Endometrial microvascular endothelial cells (primary cell): ENCODE measurements around the gene CORO7. TPM values are rescaled to one million over a fixed set of nuclear protein-coding genes. Genes with fewer than 3 reads are reported as not detected.

Experiments
- in situ Hi-C: cut with HindIII; loops from 2 replicates; pipeline ENCODE4 v1.10.0; 2017; ENCODE audit warnings: low sequenced_read_pairs, low pct_unique_long_range_greater_than_20kb; ENCODE audit errors: inconsistent ontology term
- total RNA-seq: library from RNA; depleted of rRNA; stranded (reverse); fragments of >200 nt; gene quantifications from one replicate; pipeline ENCODE4 v1.2.3, GENCODE V29; 2015; ENCODE audit errors: inconsistent ontology term

The CORO7 gene
- total RNA-seq, 1 donor from 2014 or later = 28.6 TPM

GRCh38 chr16:4431023-4431422 lies 14.6 kb upstream of the CORO7 start:
- in situ Hi-C loops = no loop called here

DNA sequence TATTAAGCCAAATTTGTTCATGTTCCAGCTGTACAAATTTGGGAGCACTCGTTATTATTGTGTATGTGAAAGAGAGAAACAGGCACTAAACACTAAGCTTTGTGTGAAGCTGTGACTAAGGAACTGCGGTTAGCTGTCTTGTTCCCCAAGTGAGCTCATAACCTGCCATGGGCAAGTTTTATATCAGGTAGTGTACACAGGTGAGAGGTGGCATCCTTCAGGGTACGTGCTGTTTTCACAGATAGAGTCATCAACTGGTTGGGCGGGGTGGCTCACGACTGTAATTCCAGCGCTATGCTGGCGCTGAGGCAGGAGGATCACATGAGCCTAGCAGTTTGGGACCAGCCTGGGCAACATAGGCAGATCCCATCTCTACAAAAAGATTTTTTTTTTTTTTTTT lies 12.1 kb upstream of the CORO7 start:
- in situ Hi-C loops = no loop called here

DNA sequence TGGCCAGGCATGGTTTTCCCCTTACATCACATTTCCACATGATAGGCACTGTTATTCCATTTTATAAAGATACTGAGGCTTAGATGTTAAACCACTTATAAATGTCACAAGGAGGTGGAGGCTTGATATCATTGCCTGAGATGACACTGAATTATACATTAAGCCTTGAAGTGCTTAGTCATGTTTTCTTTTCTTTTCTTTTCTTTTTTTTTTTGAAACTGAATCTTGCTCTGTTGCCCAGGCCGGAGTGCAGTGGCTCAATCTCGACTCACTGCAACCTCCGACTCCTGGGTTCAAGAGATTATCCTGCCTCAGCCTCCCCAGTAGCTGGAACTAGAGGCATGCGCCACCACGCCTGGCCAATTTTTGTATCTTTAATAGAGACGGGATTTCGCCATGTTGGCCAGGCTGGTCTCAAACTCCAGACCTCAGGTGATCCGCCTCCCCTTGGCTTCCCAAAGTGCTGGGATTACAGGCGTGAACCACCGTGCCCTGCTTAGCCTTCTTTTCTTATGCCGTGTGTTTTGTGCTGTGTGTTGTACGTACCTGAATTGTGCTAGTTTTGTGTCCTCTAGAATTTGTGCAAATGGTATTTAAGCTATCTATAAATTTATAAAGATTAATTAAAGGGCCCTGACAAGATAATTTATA lies 10.5 kb upstream of the CORO7 start:
- in situ Hi-C loops = no loop called here

- in situ Hi-C loops = no loop called here
These were observed 9.8 kb upstream of the CORO7 start for GRCh38 chr16:4426021-4426684.

DNA sequence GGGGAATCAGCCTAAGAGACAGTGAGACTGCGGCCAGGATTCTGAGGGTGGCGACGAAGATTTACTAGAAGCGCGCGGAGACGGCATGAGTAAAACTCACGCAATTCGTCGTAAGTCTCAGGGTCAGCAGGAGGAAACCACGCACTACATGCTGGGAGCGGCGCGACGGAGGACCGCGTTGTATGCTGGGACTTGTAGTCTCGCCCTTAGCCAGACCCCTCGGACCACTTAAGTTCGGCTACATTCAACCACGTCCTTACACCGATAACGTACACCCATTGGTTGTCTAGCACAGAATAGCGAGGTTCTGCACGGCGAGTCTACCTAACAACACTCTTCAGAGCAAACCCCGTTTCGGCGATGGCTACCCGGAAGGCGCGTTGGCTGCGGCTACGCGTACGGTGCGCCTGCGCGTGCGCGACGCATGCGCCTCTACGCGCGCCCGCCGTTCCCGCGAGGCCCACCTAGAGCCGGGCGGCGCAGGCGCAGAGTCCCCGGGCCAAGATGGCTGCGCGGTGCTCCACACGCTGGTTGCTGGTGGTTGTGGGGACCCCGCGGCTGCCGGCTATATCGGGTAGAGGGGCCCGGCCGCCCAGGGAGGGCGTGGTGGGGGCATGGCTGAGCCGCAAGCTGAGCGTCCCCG lies 9.1 kb upstream of the CORO7 start, which contains the start of gene DNAJA3:
TSS of gene DNAJA3 (plus strand) at position 491 of the 643 bp plus-strand sequence. CDS start at position 505, 14 bp downstream.
- in situ Hi-C loops = no loop called here

GRCh38 chr16:4420505-4421105 lies 4.2 kb upstream of the CORO7 start:
- in situ Hi-C loops = no loop called here

GRCh38 chr16:4419402-4419959 lies 3.1 kb upstream of the CORO7 start:
- in situ Hi-C loops = no loop called here

- in situ Hi-C loops = no loop called here
These were observed 727 bp downstream of the CORO7 start for GRCh38 chr16:4415538-4416199.

DNA sequence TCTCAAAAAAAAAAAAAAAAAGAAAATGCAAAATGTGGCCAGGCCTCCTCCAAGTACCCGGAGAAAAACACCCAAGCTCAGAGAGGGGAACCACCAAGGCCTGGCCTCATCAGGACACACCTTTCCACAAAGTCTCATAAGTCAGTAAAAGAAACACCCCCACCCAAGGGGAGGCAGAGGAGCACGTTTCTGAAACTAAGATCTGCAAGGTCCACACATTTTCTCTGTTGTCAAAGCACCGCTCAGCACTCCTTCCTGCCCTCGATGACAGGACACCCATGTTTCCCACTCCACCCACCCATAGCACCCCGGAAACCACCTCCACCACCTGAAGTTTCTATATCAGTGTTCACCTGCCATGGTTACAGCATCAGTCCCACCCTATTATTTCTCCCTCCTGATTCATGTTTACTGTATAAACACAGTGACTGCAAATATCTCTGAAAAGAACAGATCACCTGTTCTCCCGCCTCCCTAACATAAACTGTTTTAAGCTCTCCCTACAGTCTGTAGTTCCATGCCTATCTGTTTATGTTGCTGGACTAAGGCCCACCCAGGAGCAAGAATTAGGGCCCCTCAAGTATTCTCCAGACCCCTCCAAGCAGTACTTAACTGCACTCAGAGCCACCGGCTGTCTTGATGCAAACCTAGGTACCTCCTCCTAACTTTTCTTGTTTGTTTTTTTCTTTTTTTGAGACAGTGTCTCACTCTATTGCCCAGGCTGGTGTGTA lies 2.0 kb downstream of the CORO7 start:
- in situ Hi-C loops = no loop called here

DNA sequence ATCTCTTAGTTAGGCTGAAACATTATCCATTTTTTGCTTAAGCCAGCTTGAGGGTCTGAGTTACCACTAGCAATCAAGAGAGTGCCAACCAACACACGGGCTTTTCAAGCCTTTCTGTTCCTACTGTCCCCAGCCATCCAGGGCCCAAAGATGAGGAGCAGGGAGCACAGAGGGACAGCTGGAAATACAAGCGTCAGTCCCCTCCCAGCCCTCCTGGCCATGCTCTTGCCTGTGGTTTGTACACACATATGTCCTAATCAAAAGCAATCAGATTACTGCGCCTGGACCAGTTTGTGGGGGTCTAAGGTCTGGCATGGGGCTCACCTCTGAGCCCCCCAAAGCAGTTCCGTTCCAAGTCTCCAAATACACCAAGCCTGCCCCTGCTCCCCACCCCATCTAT lies 3.5 kb downstream of the CORO7 start:
- in situ Hi-C loops = no loop called here

- in situ Hi-C loops = no loop called here
These were observed 4.2 kb downstream of the CORO7 start for GRCh38 chr16:4412159-4412558.

GRCh38 chr16:4411684-4412083 lies 4.7 kb downstream of the CORO7 start:
- in situ Hi-C loops = no loop called here

- in situ Hi-C loops = no loop called here
These were observed 5.9 kb downstream of the CORO7 start for GRCh38 chr16:4410335-4411075.

DNA sequence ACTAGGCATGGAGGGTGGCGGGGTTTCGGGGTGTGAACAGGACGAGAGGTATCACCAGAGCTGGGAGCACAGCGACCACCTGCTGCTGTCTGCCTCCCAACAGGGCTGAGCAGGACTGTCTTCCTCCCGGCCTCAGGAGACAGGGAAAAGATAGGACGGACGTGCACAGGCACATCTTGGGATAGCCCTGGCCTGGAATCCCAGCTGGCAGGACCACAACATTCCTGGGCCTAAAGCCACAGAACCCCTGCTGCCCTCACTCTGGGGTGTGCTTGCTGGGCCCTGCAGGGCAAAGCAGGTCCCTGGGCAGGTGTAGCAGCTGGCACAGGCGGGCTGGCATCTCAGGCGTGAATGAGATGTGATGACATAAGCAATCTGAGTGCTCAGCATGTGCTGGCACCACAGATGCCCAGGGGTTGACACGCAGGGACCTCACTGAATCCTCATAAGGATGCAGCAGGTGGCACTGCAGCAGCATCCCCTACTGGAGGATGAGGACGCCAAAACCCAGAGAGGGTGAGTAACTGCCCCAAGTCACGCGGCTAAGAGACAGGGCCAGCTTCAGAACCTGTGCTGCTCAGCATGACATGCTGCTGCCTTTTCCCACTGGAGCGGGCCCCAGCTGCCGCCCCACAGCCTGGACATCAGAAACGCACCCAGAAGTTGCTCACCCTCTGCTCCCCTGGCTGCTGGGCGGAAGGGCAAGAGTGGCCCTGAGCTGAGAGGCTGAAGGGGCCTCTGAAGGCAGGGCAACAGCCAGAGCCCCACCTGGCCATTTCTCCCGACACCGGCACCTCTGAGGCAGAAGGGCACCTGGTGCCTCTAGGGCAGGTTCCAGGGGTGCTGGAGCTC lies 7.1 kb downstream of the CORO7 start:
- in situ Hi-C loops = no loop called here

GRCh38 chr16:4408323-4408690 lies 8.1 kb downstream of the CORO7 start:
- in situ Hi-C loops = no loop called here

DNA sequence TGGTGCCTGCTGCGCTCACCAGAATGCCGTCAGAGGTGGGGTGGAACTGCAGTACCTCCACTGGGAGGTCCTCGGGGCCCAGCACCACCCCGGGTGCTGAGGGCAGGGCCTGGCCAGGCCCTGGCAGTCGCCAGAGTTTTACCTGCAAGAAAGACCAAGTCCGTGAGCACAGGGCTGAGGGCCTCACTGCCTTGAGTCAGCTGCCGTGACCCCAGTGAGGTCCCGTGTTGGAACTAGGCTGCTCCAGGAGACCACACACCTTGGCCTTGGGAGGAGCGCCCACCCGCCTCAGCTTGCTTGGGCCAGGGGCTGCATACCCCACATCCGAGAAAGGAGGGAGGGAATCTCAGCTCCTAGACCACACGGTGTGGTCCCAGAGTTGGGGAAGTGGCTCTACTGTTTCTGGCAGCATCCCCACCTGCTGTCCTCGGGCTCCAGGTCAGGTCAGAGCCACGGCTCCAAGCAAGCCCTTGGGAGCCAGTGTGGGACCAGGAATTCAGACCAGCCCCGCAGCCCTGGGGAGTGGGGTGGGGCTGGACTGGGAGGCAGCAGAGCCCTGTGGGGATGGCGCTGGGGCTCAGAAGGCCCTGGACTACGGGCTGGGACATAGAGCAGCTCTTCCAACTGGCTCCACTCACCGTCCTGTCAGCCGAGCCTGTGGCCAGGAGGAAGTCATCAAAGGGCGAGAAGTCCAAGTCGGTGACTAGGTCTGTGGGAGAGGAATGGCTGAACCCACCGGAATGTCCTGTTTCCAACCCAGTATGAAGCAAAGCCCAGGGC lies 8.7 kb downstream of the CORO7 start:
- in situ Hi-C loops = no loop called here
